ENCODE results near the gene NOL11.
"Not testable (repeated sequence)": the region's sequence is repeated elsewhere in the genome, so short reads cannot be mapped to it uniquely, and the experiment has no call there.

NOL11 gene

DNA sequence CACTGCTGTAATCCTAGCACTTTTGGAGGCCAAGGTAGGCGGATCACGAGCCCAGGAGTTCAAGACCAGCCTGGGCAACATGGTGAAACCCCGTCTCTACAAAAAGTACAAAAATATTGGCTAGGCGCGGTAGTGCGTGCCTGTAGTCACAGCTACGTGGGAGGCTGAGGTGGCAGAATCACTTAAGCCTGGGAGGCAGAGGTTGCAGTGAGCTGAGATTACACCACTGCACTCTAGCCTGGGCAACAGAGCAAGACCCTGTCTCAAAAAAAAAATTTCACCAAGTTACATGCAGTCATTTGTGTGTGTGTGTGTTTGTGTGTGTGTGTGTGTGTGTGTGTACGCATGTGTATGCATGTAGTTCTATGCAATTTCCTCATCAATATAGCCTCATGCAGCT lies 14.9 kb upstream of the NOL11 start:
- H3K27ac ChIP-seq, H3K4me3 ChIP-seq: not testable (repeated sequence)

DNA sequence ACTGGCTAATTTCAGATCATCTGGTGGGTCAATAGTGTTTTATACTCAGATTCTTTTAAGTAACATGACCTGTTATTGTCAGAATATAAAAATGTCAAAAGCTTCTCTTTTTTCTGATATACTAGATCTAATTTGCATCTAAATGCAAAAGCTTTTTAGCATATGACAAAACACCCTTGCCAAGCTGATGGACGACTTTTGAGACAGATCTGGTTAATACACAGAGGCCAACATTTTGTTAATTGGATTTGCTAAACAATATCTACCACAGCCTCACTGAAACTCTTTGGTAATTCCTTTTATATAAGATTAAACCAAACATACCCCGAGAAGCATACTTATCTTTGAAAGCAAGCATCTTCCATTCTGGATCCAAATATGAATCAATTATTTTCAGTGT lies 10.3 kb upstream of the NOL11 start:
- Histone ChIP-seq H3K27ac (no peak overlapping the region), H3K4me3 (no peak overlapping the region)

DNA sequence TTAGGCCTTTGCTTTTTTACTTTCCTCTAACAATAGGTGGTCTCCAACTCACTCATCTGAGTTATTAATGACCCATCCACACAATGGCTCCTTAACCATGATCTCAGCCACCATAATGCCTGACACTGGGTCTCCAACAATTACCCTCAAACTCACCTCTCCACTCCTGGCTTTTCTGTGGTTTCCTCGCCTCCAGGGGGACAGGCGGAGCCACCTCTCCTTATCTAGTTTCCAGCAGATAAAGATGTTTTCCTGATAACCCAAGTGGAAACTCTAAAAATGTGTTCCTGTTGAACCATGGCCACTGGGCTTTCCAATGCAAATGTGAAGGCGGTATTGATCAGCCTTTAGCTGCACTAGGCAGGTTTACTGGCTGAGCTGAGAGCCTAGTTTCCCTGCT lies 9.4 kb upstream of the NOL11 start:
- Histone ChIP-seq H3K27ac (no peak overlapping the region), H3K4me3 (no peak overlapping the region)

DNA sequence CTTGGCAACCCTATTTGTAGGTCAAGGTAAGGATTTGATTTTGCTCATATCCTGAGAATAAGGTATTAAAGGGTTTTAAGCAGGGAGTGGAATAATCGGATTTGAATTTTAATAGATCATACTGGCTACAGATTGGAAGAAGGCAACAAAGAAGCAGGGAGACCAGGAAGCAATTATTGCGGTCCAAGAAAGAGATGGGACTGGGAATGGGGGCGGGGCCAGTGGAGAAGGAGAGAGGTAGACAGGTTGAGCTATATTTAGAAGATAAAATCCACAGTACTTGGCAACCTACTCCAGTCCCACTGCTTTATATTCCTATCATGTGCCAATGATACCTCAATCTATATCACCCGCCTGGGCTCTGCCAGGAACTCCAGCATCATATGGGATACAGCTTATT lies 5.8 kb upstream of the NOL11 start:
- Histone ChIP-seq H3K27ac (no peak overlapping the region), H3K4me3 (no peak overlapping the region)

DNA sequence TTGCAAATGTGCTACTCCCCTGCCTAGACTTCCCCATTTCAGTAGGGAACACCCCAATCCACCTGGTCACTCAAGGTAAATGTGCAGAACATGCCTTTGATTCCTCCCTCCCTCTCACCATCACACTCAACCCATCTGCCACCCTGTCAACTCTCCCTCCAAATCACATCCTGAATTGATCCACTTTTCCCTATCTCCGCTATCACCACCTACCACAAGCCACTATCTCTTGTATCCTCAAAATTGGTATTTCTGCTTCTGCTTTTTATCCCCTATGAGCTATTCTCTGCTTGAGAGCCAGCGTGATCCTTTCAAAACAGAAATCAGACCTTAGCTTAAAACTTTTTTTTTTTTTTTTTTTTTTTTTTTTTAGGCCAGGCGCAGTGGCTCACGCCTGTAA lies 5.4 kb upstream of the NOL11 start:
- H3K4me3 ChIP-seq, result no peak overlapping the region

DNA sequence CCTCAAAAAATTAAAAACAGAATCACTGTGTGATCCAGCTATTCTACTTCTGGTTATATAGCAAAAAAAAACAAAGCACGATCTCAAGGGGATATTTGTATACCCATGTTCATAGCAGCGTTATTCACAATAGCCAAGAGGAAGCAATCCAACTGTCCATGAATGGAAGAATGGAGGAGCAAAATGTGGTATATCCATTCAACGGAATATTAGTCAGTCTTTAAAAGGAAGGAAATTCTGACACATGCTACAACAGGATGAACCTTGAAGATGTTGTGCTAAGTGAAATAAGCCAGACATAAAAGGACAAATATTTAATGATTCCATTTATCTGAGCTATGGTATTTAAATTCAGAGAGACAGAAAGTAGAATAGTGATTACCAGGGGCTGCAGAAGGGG lies 4.6 kb upstream of the NOL11 start:
- no peak overlapping the region for H3K27ac ChIP-seq

More for the DNA sequence above, 5.4 kb upstream of the NOL11 start:
- no peak overlapping the region for H3K27ac ChIP-seq

DNA sequence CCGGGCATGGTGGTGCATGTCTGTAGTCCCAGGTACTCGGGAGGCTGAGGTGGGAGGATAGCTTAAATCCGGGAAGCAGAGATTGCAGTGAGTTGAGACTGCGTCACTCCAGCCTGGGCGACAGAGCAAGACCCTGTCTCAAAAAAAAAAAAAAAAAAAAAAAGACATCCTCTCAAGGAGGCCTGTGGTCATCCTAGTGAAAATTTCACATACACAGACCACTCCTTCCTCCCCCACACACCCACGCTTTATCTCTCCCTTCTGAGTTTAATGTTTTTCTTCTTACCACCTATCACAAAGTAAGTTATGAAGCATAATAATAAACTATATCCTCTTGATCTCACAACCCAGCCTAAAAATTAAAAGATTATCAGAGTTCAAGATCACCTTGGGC lies 1.3 kb upstream of the NOL11 start:
- no peak overlapping the region for H3K4me3 ChIP-seq

More for the DNA sequence above, 4.6 kb upstream of the NOL11 start:
- no peak overlapping the region for H3K4me3 ChIP-seq

DNA sequence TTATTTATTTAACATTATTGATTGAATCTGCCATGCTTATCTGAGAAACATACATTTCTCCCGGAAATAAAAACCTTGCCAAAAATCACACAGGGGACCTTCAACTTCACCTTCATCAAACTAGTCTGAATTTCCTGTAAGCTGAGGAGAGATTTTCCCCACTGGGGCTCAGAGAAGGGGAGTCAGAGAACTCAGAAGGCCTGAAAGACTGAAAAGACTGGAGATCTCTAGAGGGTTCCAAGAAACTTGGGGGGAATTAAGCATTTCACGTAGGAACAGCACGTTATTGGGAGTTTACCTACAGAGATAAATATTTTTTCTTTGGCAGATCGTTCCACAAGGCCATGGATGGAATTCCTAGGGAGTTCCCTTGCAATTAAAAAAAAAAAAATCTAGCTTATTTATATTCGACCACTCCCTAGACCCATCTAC lies 528 bp upstream of the NOL11 start:
- peak overlapping the region in 20 of 21 experiments; percentile 74 to 97 (median 89) for H3K27ac ChIP-seq
- peak overlapping the region; percentile 75 to 98 (median 92) for H3K4me3 ChIP-seq

More for the DNA sequence above, 1.3 kb upstream of the NOL11 start:
- H3K27ac ChIP-seq, result peak overlapping the region in 1 of 21 experiments; percentile 89

DNA sequence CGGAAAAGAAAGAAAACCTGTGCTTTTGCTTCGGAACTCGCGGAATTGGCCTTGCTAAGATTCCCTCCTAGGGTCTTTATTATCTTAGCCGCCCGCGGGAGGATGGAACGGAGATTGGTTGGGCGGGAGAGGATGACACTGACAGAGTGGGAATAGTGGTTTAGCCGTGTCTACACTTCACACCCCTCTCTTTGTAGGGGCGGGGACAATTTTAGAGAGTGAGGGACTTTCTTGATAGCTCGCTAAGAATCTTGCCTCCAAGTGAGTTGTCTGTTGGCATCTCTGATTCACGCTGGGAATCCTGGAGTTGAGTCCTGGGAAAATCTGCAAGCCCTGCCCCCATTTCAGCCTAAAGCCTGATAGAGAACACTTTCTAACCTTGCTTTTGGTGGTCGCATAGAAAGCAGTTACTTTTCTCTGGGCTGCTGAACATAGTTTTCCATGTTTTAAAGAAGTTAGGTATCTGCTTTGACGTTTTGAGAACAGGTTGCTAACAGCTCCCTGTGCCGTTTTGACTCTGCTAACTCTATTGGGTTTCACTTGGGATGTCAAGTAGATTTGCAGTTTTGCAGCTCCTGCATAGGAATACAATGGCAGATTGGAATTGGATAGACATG lies 697 bp downstream of the NOL11 start:
- peak overlapping the region; percentile 65 to 97 (median 92) for H3K27ac ChIP-seq
- peak overlapping the region; percentile 75 to 98 (median 92) for H3K4me3 ChIP-seq

DNA sequence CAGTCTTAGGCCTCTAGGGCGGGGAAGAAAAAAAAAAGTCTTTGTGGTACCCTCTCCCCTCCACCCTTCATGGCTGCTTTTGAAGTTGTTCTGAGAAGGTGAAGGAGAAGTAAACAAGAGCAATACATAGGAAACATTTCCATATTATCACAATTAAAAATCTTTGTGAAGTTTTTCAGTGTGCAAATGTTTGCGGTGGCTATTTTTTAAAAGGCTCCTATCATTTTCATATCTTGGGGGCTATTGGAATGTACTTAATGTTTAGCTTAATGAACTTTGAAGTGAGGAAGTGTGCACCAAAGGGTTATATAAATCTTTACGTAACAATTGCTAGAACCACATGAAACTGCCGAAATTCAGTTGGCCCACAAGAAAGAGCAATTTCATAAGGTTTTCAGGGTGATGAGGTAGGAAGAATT lies 7.6 kb downstream of the NOL11 start:
- no peak overlapping the region for H3K4me3 ChIP-seq
- H3K27ac ChIP-seq, result no peak overlapping the region

DNA sequence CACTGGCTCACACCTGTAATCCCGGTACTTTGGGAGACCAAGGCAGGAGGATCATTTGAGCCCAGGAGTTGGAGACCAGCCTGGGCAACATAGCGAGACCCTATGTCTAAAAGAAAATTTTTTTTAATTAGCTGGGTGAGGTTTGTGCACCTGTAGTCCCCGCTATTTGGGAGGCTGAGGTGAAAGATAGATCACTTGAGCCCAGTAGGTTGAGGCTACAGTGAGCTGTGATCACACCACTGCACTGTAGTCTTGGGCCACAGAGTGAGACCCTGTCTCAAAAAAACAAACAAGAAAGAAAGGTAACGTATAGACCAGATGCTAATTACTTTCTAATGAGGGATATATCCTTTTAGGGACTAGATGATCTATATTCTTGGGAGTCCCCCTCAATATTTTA lies 8.1 kb downstream of the NOL11 start:
- Histone ChIP-seq H3K27ac (no peak overlapping the region), H3K4me3 (no peak overlapping the region)

DNA sequence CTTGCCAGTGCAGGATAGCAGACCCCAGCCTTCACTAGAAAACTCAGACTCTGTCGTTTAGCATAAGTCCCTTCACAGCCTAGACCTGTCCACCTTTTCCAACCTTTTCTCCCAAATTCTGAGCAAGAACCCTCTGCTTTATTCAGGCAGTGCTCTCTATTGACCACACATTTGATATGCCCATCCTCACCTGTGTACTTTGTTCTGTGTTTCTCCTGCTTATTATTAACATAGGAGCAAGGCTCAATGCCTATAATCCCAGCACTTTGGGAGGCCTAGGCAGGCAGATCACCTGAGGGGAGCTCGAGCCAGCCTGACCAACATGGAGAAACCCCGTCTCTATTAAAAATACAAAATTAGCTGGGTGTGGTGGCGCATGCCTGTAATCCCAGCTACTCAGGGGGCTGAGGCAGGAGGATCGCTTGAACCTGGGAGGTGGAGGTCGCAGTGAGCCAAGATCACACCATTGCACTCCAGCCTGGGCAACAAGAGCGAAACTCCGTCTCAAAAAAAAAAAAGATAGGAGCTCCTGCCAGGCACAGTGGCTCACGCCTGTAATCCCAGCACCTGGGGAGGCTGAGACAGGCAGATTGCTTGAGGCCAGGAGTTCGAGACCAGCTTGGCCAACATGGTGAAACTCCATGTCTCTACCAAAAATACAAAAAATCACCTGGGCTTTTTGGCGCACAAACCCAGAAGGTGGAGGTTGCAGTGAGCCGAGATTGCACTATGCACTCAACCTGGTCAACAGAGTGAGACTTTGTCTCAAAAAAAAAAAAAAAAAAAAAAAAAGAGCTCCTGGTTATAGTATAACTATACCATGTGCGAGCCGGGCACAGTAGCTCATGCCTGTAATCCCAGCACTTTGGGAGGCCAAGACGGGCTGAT lies 9.7 kb downstream of the NOL11 start:
- H3K27ac ChIP-seq, H3K4me3 ChIP-seq: not testable (repeated sequence)

DNA sequence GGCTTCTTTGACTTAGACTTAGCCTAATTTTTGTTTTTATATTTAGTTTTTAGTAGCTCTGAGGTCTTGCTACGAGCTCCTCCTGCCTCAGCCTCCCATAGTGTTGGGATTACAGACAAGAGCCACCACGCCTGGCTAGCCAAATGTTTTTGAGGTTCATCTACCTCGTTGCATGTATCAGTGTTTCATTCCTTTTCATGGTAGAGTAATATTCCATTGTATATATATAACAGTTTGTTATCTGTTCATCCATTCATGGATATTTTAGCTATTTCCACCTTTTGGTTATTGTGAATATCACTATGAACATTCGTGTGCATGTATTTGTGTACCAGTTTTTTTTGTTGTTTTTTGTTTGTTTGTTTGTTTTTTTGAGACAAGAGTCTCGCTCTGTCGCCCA lies 12.2 kb downstream of the NOL11 start:
- H3K27ac ChIP-seq, result no peak overlapping the region
- H3K4me3 ChIP-seq, result no peak overlapping the region

DNA sequence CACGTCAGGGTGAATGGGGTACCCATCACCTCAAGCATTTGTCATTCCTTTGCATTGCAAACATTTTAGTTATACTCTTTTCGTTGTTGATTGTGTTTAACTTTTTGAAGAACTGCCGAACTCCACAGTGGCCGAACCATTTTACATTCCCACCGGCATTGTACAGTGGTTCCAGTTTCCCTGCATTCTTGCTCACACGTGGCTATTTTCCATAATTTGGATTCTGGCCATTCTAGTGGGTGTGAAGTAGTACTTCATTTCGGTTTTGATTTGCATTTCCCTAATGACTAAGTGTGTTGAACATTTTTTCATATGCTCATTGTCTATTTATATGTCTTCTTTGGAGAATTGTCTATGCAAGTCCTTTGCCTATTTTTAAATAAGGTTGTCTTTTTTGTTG lies 13.0 kb downstream of the NOL11 start:
- H3K27ac ChIP-seq, result no peak overlapping the region
- no peak overlapping the region for H3K4me3 ChIP-seq

DNA sequence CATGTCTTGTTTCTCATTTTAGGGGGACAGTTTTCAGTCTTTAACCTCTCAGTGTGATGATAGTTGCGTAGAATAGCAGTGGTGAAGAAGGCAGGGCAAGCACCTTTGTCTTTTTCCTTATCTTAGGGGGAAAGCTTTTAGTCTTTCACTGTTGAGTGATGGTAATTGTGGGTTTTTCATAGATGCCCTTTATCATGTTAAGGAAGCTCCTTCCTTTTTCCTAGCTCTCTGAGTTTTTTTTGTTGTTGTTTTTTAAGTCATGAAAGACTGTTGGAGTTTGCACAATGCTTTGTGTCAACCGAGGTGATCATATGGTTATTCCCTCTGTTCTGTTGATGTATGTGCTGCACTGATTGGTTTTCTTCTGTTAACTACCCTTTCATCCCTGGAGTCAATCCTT lies 15.7 kb downstream of the NOL11 start:
- Histone ChIP-seq H3K4me3 (no peak overlapping the region), H3K27ac (no peak overlapping the region)

DNA sequence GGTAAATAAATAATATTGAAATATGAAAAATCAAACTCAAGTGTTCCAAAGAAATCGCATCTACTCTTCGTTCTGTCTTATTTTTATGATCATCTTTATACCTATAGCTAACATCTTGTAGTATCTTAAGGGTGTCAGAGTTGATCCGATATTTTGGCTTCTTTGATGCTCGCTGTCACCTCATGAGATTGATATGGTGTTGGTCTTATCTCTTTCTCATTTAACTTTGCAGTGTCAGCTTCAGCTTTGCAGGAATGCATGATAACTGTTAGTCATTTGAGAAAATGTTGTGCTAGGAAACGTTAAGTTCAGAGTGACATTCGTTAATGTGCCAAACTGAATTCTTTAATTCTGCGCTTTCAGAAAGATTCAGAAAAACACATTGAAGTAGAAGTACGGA lies 19.4 kb downstream of the NOL11 start:
- H3K4me3 ChIP-seq, result no peak overlapping the region
- no peak overlapping the region for H3K27ac ChIP-seq

DNA sequence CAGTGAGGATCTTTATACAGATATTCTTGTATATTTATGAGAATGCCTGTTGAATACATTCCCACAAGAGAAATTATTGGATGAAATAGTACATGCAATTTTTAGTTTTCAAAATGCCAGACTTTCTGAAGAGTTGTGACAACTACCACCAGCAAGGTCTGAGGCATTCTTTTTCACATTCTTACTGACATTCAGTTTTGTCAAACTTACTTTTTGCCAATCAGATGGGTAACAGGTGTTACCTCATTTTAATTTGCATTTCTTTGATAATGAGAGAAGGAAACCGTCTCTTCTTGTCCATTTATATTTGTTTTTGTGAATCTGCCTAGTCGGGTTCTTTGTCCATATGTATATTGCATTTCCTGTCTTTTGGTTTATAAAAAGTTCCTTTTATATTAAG lies 24.3 kb downstream of the NOL11 start:
- no peak overlapping the region for H3K4me3 ChIP-seq
- H3K27ac ChIP-seq, result no peak overlapping the region

DNA sequence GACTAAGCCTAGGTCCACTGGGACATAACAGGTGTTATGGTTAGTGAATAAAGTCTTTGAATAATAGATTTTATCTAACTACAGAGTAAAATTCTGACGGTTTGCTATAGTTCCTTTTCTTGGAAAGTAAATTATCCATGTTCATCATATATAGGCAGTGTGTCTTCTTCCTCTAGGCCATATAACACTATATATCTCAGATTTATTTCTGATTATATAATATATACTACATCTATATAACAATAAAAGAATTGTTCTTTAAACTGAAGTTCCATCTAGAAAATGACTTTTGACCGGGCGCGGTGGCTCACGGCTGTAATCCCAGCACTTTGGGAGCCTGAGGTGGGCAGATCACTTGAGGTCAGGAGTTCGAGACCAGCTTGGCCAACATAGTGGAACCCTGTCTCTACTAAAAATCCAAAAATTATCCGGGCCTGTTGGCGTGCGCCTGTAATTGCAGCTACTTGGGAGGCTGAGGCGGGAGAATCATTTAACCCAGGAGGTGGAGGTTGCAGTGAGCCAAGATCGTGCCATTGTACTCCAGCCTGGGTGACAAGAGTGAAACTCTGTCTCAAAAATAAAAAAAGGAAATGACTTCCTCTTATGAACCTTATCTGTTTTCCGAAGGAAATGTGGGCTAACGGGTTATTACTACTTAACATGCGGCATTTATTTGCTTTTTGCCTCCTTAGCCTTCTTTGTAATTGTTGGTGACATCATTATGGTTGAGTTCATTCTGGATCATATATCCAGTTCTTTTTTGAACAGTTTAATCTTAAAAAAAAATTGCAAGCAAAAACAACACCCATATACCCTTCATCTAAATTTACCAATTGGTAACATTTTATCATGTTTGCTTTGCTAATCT lies 29.2 kb downstream of the NOL11 start:
- Histone ChIP-seq H3K27ac (no peak overlapping the region), H3K4me3 (no peak overlapping the region)

DNA sequence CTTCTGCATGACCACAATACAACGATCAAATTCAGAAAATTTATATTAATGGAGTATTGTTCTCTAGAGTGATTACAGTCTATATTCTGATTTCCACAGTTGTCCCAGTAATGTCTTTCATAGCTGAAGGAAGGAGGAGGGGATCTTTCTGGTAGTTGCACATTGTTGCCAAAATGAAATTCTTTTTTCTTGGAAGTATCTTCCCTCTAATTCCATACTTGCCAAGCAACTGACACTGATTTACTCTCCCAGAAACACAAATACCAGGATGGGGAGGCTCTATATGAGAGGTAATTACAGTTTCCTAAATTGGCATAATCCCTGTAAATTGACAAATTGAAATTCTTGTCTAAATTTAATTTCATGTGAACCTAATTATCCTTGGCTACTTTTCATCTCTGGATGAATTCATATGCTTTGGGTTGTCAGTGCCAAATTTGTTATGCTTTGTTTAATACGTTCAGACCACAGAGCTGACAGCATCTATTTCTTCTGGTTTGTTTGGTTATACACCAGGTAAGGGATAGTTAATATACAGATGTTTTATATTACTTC lies 30.0 kb downstream of the NOL11 start:
- H3K4me3 ChIP-seq, result no peak overlapping the region
- no peak overlapping the region for H3K27ac ChIP-seq

DNA sequence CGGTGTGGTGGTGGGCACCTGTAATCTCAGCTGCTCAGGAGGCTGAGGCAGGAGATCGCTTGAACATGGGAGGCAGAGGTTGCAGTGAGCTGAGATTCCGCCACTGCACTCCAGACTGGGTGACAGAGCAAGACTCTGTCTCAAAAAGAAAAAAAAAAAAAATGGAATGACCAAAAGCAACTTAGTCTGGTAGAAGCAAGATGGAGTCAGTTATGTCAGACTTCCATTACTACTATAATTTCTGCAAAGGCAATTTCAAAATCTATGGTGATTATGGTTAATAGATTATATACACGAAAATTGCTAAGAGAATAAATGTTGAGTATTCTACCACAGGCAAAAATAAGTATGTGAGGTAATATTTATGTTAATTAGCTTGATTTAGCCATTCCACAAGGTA lies 32.3 kb downstream of the NOL11 start:
- Histone ChIP-seq H3K4me3 (no peak overlapping the region), H3K27ac (no peak overlapping the region)

Measured in skin epidermis (tissue), 12 donors.